WTC11 (cell line): ENCODE measurements around the gene TPSAB1. TPM values are rescaled to one million over a fixed set of nuclear protein-coding genes. Genes with fewer than 3 reads are reported as not detected.

ENCODE experiments used
- ATAC-seq: fragments of 200-7000 bp; cut with Tn5 transposase; 2 replicates; pipeline ENCODE4 v1.10.0; 2021; ENCODE audit warnings: mild to moderate bottlenecking, moderate library complexity
- CTCF ChIA-PET: fragments of 300-600 bp; sonication (Branson Sonifier 250); formaldehyde crosslinking; loops from one replicate; lab custom pipeline; 2021; ENCODE audit warnings: antibody characterized with exemption; lab: Charles Lee
- POLR2A ChIA-PET: fragments of 350-600 bp; sonication (Branson Sonifier 250); formaldehyde crosslinking; loops from one replicate; lab custom pipeline; 2021; ENCODE audit warnings: antibody characterized with exemption; lab: Charles Lee
- DNase-seq: peaks from one replicate; pipeline ENCODE4 v3.0.0; 2021; ENCODE audit warnings: low spot score
- H3K27ac Mint-ChIP-seq: 2 replicates; pipeline ENCODE4 v1.8.0; 2021; ENCODE audit warnings: mixed read lengths
- H3K27me3 Mint-ChIP-seq: 2 replicates; pipeline ENCODE4 v1.8.0; 2021; ENCODE audit warnings: low read depth, mild to moderate bottlenecking, moderate library complexity, mixed read lengths
- H3K36me3 Mint-ChIP-seq: 2 replicates; pipeline ENCODE4 v1.8.0; 2021; ENCODE audit warnings: mixed read lengths
- H3K4me1 Mint-ChIP-seq: 2 replicates; pipeline ENCODE4 v1.8.0; 2022; ENCODE audit warnings: mixed read lengths
- H3K4me3 Mint-ChIP-seq: 2 replicates; pipeline ENCODE4 v1.8.0; 2021; ENCODE audit warnings: mild to moderate bottlenecking, moderate library complexity, mixed read lengths
- H3K9me3 Mint-ChIP-seq: 2 replicates; pipeline ENCODE4 v1.8.0; 2021; ENCODE audit warnings: mixed read lengths
- ARID4B ChIP-seq: sonication (generic); formaldehyde crosslinking; IDR thresholded peaks from 2 replicates; pipeline ENCODE4 v1.8.0; 2023; ENCODE audit warnings: missing genetic modification reagents, mild to moderate bottlenecking, borderline replicate concordance
- ATF3 ChIP-seq: sonication (generic); formaldehyde crosslinking; conservative IDR thresholded peaks from 2 replicates; pipeline ENCODE4 v1.8.1; 2022; ENCODE audit warnings: mild to moderate bottlenecking, missing genetic modification reagents
- ATF6 ChIP-seq: sonication (generic); formaldehyde crosslinking; IDR thresholded peaks from 2 replicates; pipeline ENCODE4 v1.8.1; 2023; ENCODE audit warnings: mild to moderate bottlenecking, missing genetic modification reagents
- CREB1 ChIP-seq: sonication (generic); formaldehyde crosslinking; IDR thresholded peaks from 2 replicates; pipeline ENCODE4 v1.8.0; 2023; ENCODE audit warnings: mild to moderate bottlenecking, missing genetic modification reagents
- E2F1 ChIP-seq: sonication (generic); formaldehyde crosslinking; IDR thresholded peaks from 2 replicates; pipeline ENCODE4 v1.8.0; 2022; ENCODE audit warnings: mild to moderate bottlenecking, missing genetic modification reagents
- E2F5 ChIP-seq: sonication (generic); formaldehyde crosslinking; IDR thresholded peaks from 2 replicates; pipeline ENCODE4 v1.8.1; 2022; ENCODE audit warnings: mild to moderate bottlenecking, moderate library complexity, missing genetic modification reagents
- ETV6 ChIP-seq: sonication (generic); formaldehyde crosslinking; IDR thresholded peaks from 2 replicates; pipeline ENCODE4 v1.8.1; 2022; ENCODE audit warnings: mild to moderate bottlenecking, missing genetic modification reagents
- HMGA2 ChIP-seq: fragments of 250-450 bp; sonication (Bioruptor Pico); IDR thresholded peaks from 2 replicates; pipeline ENCODE4 v1.4.0; 2021; ENCODE audit warnings: mild to moderate bottlenecking, moderate library complexity
- NR3C1 ChIP-seq: sonication (generic); formaldehyde crosslinking; conservative IDR thresholded peaks from 2 replicates; pipeline ENCODE4 v1.8.1; 2023; ENCODE audit warnings: low read depth, mild to moderate bottlenecking, missing genetic modification reagents
- PRDM15 ChIP-seq: sonication (generic); formaldehyde crosslinking; IDR thresholded peaks from 2 replicates; pipeline ENCODE4 v1.8.0; 2022; ENCODE audit warnings: missing genetic modification reagents
- TEAD1 ChIP-seq: sonication (generic); formaldehyde crosslinking; IDR thresholded peaks from 2 replicates; pipeline ENCODE4 v1.8.0; 2022; ENCODE audit warnings: mild to moderate bottlenecking, missing genetic modification reagents
- TEAD4 ChIP-seq: sonication (generic); formaldehyde crosslinking; IDR thresholded peaks from 2 replicates; pipeline ENCODE4 v1.8.0; 2022; ENCODE audit warnings: mild to moderate bottlenecking, missing genetic modification reagents
- USF2 ChIP-seq: sonication (generic); formaldehyde crosslinking; IDR thresholded peaks from 2 replicates; pipeline ENCODE4 v1.8.1; 2023; ENCODE audit warnings: mild to moderate bottlenecking, missing genetic modification reagents, moderate library complexity
- ZNF396 ChIP-seq: fragments of 250-450 bp; sonication (Bioruptor Pico); IDR thresholded peaks from 2 replicates; pipeline ENCODE4 v1.8.0; 2021; ENCODE audit warnings: mild to moderate bottlenecking, moderate library complexity, borderline replicate concordance
- ZNF671 ChIP-seq: fragments of 250-450 bp; sonication (Bioruptor Pico); IDR thresholded peaks from 2 replicates; pipeline ENCODE4 v1.8.0; 2021; ENCODE audit warnings: mild to moderate bottlenecking
- total RNA-seq: library from RNA; stranded (reverse); gene quantifications from 3 replicates; pipeline ENCODE4 v1.2.3, GENCODE V29; 2021

The TPSAB1 gene
- total RNA-seq, 1 experiment from 2014 or later: not detected

- no peaks in the 10 kb centered on the region for H3K27me3 Mint-ChIP-seq
- no peak overlapping the region for H3K27ac Mint-ChIP-seq
- no peaks in the 10 kb centered on the region for H3K9me3 Mint-ChIP-seq
- H3K36me3 Mint-ChIP-seq: no peaks in the 10 kb centered on the region
- no peak for TF ChIP-seq ZNF396 (CRISPR knock-in tag)
- no peak for TF ChIP-seq ETV6 (CRISPR knock-in tag)
- TF ChIP-seq ATF6 (CRISPR knock-in tag): no peak
- no peak for TF ChIP-seq USF2 (CRISPR knock-in tag)
- no peak for TF ChIP-seq ATF3
- no peak for TF ChIP-seq TEAD1 (CRISPR knock-in tag)
- no peak for TF ChIP-seq E2F5 (CRISPR knock-in tag)
- no peak for TF ChIP-seq CREB1
- no peak for TF ChIP-seq TEAD4 (CRISPR knock-in tag)
- TF ChIP-seq PRDM15: no peak
- TF ChIP-seq HMGA2 (CRISPR knock-in tag): no peak
- no peak for TF ChIP-seq NR3C1 (CRISPR knock-in tag)
- TF ChIP-seq ARID4B (CRISPR knock-in tag): no peak
- TF ChIP-seq E2F1 (CRISPR knock-in tag): no peak
- TF ChIP-seq ZNF671 (CRISPR knock-in tag): no peak
- TF ChIP-seq, all 79 proteins: peak for 0
- Mint-ChIP-seq H3K4me3 (no peak overlapping the region), H3K4me1 (no peaks in the 10 kb centered on the region)
- DNase-seq (no peak), ATAC-seq (no peak)
- CTCF ChIA-PET: no interaction called here
- POLR2A ChIA-PET: no interaction called here
These were observed 19.5 kb upstream of the TPSAB1 start for GRCh38 chr16:1220841-1221627.
